ENCODE data around the gene RFNG. TPM values are rescaled to one million over a fixed set of nuclear protein-coding genes. Genes with fewer than 3 reads are reported as not detected.
A peak's percentile ranks its signal among the peaks of the same experiment; 100 is the strongest.

The RFNG gene
- total RNA-seq, 4 donors from 2014 or later = 33.2 to 92.0 (median 48.8) TPM

GRCh38 chr17:82037889-82038195 lies 13.8 kb downstream of the RFNG start:
- Histone ChIP-seq H3K36me3 (no peaks in the 10 kb centered on the region), H3K9me3 (no peaks in the 10 kb centered on the region), H3K27ac (peak overlapping the region; percentile 90 to 99 (median 96)), H3K4me1 (peaks cover 8 to 17% (median 13%) of the 10 kb centered on the region in 4 donors), H3K27me3 (no peaks in the 10 kb centered on the region), H3K4me3 (peak overlapping the region in 3 of 4 donors; percentile 8 to 71 (median 60))
- no peak for DNase-seq
- WGBS, 2 donors (ENCODE audit: low coverage in 1 of 2) = 4 to 13% methylated on average over 3 to 10 of the region's 10 CpGs
- no peak for TF ChIP-seq POLR2AphosphoS5 (IDR thresholded peaks at IDR 0.05)
- in situ Hi-C loops (cut with MboI; ENCODE audit: low pct_ligation_motif_present in 1 of 4, low pct_unique_long_range_greater_than_20kb in 1 of 4, low sequenced_read_pairs in 3 of 4) (loop anchor here in 3 of 4 donors (10.0 to 25.0 kb wide), 2 partner anchors 117 to 124 kb away; no protein-coding TSS in a partner anchor), intact Hi-C loops (cut with DNase I; ENCODE audit: low total_unique reads) (no loop called here)

GRCh38 chr17:82037092-82037888 lies 14.3 kb downstream of the RFNG start, which contains the start of gene DCXR:
Gene DCXR, minus strand, starts transcription at chr17:82037697. Its CDS starts 15 bp downstream, at chr17:82037682.
- DNase-seq = peak; percentile 98
- intact Hi-C loops (cut with DNase I; ENCODE audit: low total_unique reads) (no loop called here), in situ Hi-C loops (cut with MboI; ENCODE audit: low pct_ligation_motif_present in 1 of 4, low pct_unique_long_range_greater_than_20kb in 1 of 4, low sequenced_read_pairs in 3 of 4) (loop anchor here in 3 of 4 donors (10.0 to 25.0 kb wide), 2 partner anchors 118 to 125 kb away; no protein-coding TSS in a partner anchor)
- TF ChIP-seq EP300 (IDR thresholded peaks at IDR 0.05; ENCODE audit: low read depth) (no peak), POLR2A (IDR thresholded peaks at IDR 0.05) (peak; percentile 93), POLR2AphosphoS5 (IDR thresholded peaks at IDR 0.05) (peak; percentile 96 to 98 (median 98)), CTCF (IDR thresholded peaks at IDR 0.05) (peak; percentile 59 to 91 (median 79))
- peak within 1 kb of the TSS; percentile 60 to 71 (median 65) for H3K4me3 ChIP-seq
- no peaks in the 10 kb centered on the region for H3K36me3 ChIP-seq
- 1% methylated on average over 69 of the region's 92 CpGs; no CpG with 5 or more reads in 1 of the 2 donors for WGBS, 2 donors (ENCODE audit: low coverage in 1 of 2)
- H3K9me3 ChIP-seq = no peaks in the 10 kb centered on the region
- peaks cover 8 to 18% (median 15%) of the 10 kb centered on the region in 4 donors for H3K4me1 ChIP-seq
- H3K27me3 ChIP-seq = peaks cover 4% of the 10 kb centered on the region
- peak within 1 kb of the TSS; percentile 90 to 99 (median 96) for H3K27ac ChIP-seq

- peaks cover 9% of the 10 kb centered on the region for H3K27me3 ChIP-seq
- WGBS, 2 donors (ENCODE audit: low coverage in 1 of 2) = 25% methylated on average over 16 of the region's 23 CpGs; no CpG with 5 or more reads in 1 of the 2 donors
- DNase-seq = no peak
- TF ChIP-seq POLR2AphosphoS5 (IDR thresholded peaks at IDR 0.05) (no peak), POLR2A (IDR thresholded peaks at IDR 0.05) (no peak), CTCF (IDR thresholded peaks at IDR 0.05) (no peak), EP300 (IDR thresholded peaks at IDR 0.05; ENCODE audit: low read depth) (no peak)
- in situ Hi-C loops (cut with MboI; ENCODE audit: low pct_ligation_motif_present in 1 of 4, low pct_unique_long_range_greater_than_20kb in 1 of 4, low sequenced_read_pairs in 3 of 4) (loop anchor here in 3 of 4 donors (10.0 to 25.0 kb wide), 2 partner anchors 118 to 126 kb away; no protein-coding TSS in a partner anchor), intact Hi-C loops (cut with DNase I; ENCODE audit: low total_unique reads) (no loop called here)
- H3K36me3 ChIP-seq = no peaks in the 10 kb centered on the region
- H3K4me1 ChIP-seq = peaks cover 8 to 24% (median 19%) of the 10 kb centered on the region in 4 donors
- peak overlapping the region; percentile 60 to 71 (median 65) for H3K4me3 ChIP-seq
- H3K9me3 ChIP-seq = no peaks in the 10 kb centered on the region
- H3K27ac ChIP-seq = peak overlapping the region; percentile 90 to 99 (median 96)
These were observed 14.9 kb downstream of the RFNG start for GRCh38 chr17:82036634-82037091.

- Histone ChIP-seq H3K4me3 (peak overlapping the region in 2 of 4 donors; percentile 60 to 71), H3K27ac (peak overlapping the region in 2 of 4 donors; percentile 90 to 96), H3K27me3 (peaks cover 9% of the 10 kb centered on the region), H3K4me1 (peaks cover 8 to 25% (median 20%) of the 10 kb centered on the region in 4 donors), H3K9me3 (no peaks in the 10 kb centered on the region), H3K36me3 (no peaks in the 10 kb centered on the region)
- WGBS, 2 donors (ENCODE audit: low coverage in 1 of 2) = 89% methylated on average over 20 of the region's 20 CpGs; no CpG with 5 or more reads in 1 of the 2 donors
- in situ Hi-C loops (cut with MboI; ENCODE audit: low pct_ligation_motif_present in 1 of 4, low pct_unique_long_range_greater_than_20kb in 1 of 4, low sequenced_read_pairs in 3 of 4) = loop anchor here in 3 of 4 donors (10.0 to 25.0 kb wide), 2 partner anchors 119 to 126 kb away; no protein-coding TSS in a partner anchor
- TF ChIP-seq EP300 (IDR thresholded peaks at IDR 0.05; ENCODE audit: low read depth) (no peak), POLR2A (IDR thresholded peaks at IDR 0.05) (no peak), POLR2AphosphoS5 (IDR thresholded peaks at IDR 0.05) (no peak), CTCF (IDR thresholded peaks at IDR 0.05) (no peak)
- intact Hi-C loops (cut with DNase I; ENCODE audit: low total_unique reads) = no loop called here
- DNase-seq = no peak
These were observed 15.5 kb downstream of the RFNG start for GRCh38 chr17:82035956-82036633.

Data from transverse colon (tissue), 4 donors.